Stimulated activated CD4-positive, alpha-beta T cell treated with anti-CD3 and anti-CD28 coated beads, Interleukin-1b, Interleukin-23, amount 100 ng/mL, for 24 hours (primary cell): Measurements from ENCODE around the gene KRT24.

Source experiments
- DNase-seq, 4 experiments: peaks; one replicate each; pipeline ENCODE4 v3.0.0-alpha.2; 2020; ENCODE audit warnings: low read depth in 4 of 4, low spot score in 1 of 4

KRT24 gene

DNA sequence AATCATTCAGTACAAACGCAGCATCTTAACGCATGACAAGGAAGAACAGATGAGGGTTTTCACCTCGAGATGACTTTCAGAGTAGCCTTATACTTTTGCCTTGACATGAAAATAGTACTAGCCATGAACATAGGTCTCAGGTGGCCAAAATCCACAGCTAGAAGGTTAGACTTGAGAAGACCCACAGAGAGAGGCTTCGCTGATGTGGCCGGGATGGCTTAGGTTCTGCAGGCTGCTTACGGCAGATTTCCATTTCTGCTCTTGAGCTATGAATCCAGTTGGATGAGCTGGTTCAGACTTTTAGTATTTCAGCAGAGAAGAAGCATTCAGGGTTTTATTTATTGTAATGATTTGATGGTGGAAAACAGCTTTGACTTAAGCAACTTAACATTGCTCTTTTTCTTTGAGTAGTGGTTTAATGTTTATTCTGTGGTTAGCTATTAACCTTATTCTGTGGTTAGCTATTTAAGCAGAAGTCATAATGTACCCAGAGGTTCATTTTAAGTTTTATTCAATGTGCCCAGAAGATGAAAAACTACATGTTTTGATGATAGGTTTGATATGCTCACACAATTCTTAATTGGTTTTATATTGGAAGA lies 7.6 kb downstream of the KRT24 start:
- no peak for DNase-seq

DNA sequence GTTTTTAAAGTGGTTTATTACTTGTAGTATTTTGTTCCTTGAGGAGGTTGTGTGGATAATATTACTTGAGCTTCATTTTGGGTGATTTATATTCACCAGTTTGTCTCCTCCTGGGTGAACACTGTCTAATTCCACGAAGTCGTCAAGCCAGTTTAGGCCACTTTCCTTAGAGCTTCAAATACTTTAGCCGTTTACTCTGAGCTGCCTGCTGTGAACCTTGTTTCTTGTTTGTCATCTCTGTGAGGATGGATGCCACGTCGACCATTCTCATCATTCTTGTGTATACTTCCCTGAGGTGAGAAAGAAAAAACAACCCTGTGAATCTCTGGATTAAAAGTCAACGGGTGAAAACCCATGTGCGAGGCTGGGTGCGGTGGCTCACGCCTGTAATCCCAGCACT lies 9.0 kb downstream of the KRT24 start:
- DNase-seq = no peak

DNA sequence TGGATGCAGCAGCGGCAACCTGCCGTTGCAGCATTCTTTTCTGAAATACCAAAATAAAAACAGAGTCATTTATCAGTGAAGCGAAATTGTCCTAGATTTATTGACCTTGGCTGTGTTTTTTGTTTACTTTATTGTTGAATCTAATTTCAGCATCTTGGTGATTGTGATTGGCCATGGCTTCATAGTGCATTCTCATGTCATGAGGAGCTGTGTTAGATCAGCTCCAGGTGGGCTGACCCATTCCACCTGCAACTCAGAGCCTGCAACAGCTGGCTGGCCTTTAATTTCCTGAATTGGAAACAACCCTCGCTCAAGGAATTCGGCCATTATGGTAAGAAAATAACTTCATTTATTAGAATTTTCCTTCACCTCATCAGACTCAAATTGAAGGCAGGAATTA lies 16.4 kb downstream of the KRT24 start:
- DNase-seq = no peak

DNA sequence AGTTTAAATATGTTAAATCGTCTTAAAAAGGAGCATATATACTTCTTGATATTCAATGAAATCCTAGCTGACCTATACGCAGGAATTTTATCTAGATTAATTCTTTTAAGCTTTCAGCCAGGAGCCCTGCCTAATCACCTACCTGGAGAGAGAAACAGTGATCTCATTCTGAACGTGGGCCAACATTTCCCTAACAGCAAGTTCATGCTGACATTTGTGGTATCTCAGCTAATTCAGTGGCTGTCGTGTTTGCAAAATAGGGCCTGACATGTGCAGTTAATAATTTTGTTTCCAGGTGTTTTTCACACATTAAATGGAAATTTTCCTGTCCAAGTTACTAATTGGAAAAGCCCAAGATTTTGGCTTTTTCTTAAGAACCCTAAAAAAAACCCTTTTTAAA lies 17.4 kb downstream of the KRT24 start:
- no peak for DNase-seq

DNA sequence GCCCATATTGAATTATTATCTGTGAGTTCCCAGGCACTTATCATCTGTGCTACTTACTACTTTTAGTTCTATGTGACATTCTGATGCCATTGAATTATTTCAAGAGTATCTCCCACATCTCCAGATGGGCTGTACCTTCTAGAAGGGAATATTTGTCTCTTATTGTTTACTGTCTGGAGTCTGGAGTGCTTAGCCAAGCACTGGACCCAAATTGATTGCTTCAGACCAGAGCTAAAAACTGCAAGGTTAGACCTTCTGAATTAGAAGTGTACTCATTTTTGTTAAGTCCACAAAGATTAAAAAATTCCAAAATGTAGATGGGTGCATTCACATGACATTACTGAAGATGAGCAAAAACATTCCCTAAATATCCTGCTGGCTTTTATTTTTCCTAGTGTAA lies 22.6 kb downstream of the KRT24 start:
- no peak for DNase-seq

DNA sequence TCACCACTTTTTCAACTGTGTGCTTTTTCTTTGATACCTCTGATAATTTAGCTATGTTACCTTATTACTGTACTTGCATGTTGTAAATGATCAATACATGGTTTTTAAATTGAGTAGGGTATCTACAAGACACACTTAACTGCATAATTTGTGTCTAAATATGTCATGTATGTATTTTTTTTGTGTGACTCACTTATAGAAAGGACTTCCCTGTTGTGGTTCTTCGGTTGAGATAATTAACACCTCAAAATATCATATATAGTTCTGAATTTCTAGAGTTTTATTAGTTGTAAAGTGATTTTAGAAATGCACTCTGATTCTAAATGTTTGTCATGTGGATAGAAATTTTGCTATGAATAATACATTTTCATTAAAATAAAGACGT lies 24.0 kb downstream of the KRT24 start:
- no peak for DNase-seq

DNA sequence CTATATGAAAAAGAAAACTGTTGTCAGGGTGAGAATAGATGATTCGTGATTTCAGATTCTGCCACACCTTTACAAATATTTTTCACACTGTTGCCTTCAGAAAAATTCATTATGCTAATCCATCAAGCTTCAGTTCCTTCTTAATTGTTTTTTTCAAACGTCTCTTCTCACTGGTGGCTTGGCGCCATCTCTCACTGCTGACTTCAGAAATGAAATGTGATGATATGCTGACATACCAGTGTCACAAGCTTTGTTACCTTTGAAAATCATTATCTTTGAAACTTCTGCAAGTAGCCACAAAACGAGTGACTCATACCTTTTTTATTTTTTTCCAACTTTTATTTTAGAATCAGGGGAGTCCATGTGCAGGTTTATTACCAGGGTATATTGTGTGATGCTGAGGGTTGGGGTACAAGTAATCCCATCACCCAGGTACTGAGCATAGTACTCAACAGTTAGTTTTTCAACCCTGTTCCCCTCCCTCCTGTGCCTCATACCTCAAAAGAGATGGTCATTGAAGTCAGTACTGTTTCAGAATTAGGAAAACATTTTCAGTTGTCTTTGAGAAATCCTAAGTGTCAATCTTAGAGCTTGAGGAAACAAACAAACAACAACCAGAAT lies 24.5 kb downstream of the KRT24 start:
- DNase-seq = no peak

DNA sequence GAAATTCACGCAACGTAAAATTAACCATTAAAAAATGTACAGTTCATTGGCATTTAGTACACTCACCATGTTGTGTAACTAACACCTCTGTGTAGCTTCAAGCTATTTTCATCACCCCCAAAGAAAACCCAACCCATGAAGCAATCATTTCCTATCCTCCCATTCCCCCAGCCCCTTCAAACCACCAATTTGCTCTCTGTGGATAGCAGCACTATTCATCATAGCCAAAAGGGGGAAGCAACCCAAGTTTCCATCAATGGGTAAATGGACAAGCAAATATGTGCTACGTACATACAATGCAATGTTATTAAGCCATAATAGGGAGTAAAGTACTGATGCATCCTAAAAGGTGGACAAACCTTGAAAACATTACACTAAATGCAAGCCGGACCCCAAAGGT lies 27.6 kb downstream of the KRT24 start:
- no peak for DNase-seq

DNA sequence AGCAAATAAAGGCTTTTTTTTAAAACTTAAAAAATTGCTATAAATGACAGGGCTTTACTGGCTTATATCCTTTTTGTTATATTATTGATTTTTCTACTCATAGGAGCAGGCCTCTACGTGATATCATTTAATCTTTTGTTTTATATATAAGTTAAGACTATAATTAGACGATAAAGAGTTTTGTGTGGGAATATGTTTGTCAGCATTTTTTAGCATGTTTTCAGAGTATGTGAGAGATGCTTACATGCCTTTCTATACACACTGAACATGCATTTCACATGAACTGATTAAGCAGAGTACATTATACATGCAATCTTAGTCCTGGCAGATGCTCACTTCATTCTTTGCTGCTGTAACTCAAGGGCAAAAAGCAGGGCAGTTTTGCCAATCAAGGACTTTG lies 30.9 kb downstream of the KRT24 start:
- no peak for DNase-seq

DNA sequence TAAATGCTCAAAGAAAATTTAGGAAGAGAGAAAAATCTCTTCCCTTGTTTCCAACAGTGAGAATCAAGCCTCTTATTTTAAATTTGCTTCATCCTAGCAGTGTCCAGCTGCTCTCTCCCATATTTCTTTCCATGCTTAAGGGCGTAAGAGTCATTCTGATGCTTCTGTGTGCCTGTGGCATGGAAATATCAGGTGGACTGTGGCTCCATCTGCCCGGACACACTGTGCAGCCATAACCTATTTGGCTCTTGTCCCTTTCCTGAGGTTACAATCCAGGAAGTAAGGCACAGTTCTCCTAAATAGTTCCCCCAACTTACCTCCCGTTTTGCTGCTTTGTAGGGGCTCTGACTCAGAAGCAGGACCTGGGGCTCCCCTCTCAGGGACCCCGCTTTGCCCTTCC lies 32.3 kb downstream of the KRT24 start:
- no peak for DNase-seq

DNA sequence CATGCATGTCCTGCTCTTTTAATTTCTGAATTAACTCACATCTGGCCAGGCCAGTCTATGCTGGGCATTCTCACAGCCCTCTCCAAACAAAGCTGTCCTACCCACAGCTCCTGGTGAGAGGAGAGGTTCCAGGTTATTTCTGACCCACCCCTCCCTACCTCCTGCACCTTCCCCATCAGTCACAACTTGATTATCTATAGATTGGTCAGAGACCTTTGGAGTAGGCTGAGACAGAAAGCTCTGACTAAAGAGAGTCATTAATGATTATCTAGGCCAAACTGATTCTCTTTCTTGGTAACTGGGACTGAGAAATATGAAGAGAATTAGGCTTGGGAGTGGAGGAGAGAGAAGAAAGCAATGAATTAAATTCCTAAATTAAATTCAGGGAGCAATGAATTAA lies 37.2 kb downstream of the KRT24 start:
- no peak for DNase-seq

DNA sequence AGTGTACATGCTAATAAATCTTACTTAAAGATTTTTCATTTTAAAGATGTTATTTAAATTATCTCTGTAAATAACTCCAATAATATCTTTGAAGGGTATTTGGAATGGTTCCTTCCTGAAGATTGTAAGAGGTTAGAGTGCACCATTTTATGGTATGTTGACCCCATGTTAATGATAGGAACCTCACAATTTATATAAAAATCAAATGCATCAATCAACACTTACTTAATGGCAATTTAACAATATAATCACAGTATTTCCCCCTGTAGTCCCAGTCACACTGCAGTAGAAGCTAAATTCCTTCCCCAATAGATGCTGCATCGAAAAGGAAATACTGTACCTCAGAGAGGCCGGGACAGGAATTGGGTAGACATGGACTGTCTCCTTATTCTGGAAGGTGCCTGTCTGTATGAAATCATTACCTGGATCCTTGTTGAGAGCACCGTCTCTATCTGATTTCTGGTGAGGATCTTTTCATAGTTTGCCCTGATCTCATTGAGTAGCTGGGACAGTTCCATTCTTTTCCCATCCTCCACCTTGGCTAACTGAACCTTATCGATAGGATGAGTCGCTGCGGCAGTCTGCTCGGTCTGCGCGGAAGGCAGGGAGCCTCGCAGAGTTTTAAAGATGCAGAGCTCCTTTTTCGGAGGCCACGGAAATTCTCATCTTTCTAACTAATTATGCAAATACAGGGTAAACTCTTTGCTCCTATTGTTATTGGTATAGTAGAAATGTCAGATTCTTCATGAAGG lies 38.8 kb downstream of the KRT24 start, which contains the start of gene KRT222:
KRT222 (minus strand) TSS at position 596 of the 752 bp plus-strand sequence; CDS start at position 518, 78 bp downstream.
- no peak for DNase-seq

DNA sequence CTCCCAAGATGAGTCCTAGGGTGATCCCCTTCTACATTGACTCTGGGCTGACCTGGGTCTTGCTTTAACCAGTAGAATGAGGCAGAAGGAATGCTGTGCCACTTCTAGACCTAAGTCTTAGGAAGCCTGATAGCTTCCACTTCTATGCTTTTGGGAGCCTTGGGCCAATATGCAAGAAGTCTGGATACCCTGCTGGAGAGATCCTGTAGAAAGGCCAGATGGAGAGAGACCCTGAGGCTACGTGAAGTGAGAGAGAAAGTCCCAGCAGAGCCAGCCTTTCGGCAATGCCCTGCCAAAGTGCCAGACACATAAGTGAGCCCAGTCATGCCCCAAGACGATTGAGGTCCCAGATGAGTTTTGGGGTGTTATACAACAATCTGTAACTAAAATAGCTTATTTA lies 40.3 kb downstream of the KRT24 start:
- no peak for DNase-seq

DNA sequence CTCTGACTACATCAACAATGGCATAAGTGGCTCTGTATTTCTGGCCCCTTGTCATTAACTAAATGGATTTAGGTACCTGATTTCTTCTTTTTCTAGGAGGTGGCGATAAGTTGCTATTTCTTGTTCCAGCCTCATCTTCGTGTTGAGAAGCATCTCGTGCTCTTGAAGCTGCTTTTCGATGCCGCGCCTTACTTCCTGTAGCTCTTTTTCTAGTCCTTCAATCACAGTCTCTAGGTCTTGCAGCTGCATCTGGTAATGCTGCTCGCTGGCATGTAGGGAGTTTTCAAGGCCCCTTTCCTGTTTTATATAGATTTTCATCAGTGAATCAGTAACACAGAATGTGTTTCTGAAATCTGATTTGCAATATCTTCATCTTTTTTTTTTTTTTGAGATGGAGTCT lies 43.6 kb downstream of the KRT24 start:
- no peak for DNase-seq

DNA sequence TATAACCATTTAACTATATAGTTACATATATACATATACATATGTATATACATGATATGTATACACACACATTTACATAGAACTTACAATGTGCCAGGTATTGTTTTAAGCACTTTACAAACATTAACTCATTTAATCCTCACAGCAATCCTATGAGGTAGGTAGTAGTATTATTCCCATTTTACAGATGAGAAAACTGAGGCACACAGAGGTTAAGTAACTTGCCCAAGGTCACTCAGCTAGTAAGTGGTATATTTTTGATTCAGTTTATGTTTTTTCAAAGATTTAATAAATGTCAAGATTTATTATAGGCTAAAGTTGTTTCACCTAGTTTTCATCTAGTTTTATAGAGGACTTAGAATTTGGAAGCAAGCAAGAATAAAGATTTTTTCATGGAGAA lies 45.2 kb downstream of the KRT24 start:
- DNase-seq = no peak

DNA sequence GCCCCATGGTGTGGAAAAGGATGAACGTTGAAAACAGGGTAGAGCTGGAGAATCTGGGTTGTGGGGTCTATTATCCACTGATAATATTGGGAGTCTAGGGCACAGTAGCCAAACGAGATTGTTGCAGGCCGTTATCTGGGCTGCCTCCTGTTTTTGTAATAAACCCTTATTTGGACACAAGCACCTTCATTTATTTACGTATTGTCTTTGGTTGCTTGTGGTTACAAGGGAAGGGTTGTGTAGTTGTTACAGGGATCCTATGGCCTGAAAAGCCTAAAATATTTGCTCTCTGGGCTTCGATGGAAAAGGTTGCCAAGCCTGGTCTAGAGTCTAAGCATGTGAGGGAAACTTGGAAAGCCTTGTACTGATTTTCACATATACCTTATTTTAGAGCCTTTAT lies 51.6 kb downstream of the KRT24 start:
- no peak for DNase-seq

DNA sequence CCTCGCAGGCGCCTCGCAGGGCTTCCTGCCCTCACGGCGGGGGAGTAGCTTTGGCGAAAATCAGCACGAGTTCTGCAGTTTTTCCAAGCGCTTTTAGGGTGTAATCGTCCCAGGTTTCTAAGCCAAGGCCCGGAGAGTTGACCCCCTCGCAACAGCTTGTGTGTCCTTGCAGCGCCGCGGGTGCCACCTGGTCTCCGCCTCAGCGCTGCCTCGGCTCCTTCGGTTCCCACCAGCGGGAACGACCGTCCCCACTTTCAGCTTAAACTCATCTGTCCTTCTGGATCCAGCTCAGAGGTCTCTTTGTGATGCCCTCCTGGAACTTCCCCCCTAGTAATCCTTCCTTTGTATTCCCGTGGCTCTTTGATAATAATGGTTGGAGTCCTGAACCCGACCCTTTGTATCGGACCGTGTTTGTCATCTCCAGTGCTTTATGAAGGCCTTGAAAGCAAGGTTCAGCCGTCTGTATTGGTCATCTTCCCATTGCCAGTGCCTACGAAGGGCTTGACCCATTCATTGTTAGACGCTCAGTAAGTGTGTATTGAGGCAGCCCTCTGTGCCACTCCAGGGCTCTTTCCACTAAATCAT lies 55.1 kb downstream of the KRT24 start:
- DNase-seq = no peak
